PC-9 (cell line): ENCODE results near the gene ANKRD9.

Experiments
- EZH2 ChIP-seq: fragments of 200-600 bp; sonication (generic); IDR thresholded peaks from 2 replicates; pipeline ENCODE4 v1.8.0; 2017; ENCODE audit warnings: antibody characterized with exemption, low read depth
- TF ChIP-seq, protein P1 (sequence below): fragments of 200-600 bp; sonication (generic); conservative IDR thresholded peaks from 2 replicates; pipeline ENCODE4 v1.6.1; 2017; ENCODE audit warnings: mixed run types, antibody characterized with exemption, mild to moderate bottlenecking, moderate library complexity

DNA sequence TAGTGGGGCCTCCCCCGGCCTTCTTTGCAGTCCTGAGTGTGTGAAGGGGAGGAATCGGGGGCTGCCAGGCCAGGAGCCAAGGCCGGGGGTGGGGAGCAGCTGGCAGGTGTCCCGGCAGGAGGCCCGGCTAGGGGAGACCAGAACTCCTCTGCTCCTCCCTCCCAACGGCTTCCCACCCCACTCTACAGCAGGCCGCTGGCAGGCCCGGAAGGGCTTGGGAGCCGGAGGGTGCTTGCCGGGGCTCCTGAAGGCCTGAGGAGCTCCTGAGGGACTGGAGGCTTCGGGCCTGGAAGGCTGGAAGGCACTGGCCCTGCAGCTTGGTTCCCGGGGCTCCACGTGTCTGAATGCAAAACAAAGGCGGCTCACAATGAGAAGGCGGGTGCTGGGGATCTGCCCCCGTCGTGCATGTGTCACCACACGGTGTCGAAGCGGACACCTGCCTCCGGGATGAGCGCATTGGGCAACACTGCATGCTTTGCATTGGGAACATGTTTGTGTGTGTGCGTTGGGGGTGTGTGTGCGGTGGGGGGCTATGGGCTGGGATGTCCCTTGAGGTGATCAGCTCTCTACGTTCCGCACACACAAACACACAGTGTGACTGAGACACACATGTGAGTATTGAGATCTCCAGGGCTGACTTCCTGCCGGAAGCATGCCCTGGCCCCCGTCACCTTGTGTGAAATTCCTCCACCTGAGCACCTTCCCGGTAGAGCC, 30.9 kb upstream of the ANKRD9 start:
- TF ChIP-seq EZH2: no peak
- TF ChIP-seq, protein P1, sequence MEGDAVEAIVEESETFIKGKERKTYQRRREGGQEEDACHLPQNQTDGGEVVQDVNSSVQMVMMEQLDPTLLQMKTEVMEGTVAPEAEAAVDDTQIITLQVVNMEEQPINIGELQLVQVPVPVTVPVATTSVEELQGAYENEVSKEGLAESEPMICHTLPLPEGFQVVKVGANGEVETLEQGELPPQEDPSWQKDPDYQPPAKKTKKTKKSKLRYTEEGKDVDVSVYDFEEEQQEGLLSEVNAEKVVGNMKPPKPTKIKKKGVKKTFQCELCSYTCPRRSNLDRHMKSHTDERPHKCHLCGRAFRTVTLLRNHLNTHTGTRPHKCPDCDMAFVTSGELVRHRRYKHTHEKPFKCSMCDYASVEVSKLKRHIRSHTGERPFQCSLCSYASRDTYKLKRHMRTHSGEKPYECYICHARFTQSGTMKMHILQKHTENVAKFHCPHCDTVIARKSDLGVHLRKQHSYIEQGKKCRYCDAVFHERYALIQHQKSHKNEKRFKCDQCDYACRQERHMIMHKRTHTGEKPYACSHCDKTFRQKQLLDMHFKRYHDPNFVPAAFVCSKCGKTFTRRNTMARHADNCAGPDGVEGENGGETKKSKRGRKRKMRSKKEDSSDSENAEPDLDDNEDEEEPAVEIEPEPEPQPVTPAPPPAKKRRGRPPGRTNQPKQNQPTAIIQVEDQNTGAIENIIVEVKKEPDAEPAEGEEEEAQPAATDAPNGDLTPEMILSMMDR: no peak
